Psoas muscle (tissue), 8 donors: Measurements from ENCODE around the gene CDC42BPB. TPM values are rescaled to one million over a fixed set of nuclear protein-coding genes. Genes with fewer than 3 reads are reported as not detected.

Experiments
- ATAC-seq, 4 donors: fragments of 200-7000 bp; cut with Tn5 transposase; one replicate each; pipeline ENCODE4 v1.9.1; 2020; ENCODE audit warnings: moderate library complexity in 3 of 4, mild to moderate bottlenecking in 2 of 4
- DNase-seq, 2 donors: peaks; one replicate each; pipeline ENCODE4 v3.0.0-alpha.2; 2020
- H3K27ac ChIP-seq: fragments of 200-600 bp; one replicate; pipeline ENCODE4 v1.8.0; 2022
- H3K27me3 ChIP-seq, 3 donors: fragments of 200-600 bp in 1 of 3; one replicate each; pipeline versions ENCODE4 v1.6.1 to v1.8.0; 2013 to 2022; ENCODE audit warnings: low read length in 2 of 3, mild to moderate bottlenecking in 2 of 3, moderate library complexity in 1 of 3; ENCODE audit not compliant: insufficient read depth in 3 of 3
- H3K36me3 ChIP-seq, 2 donors: fragments of 200-600 bp in 1 of 2; one replicate each; pipeline versions ENCODE4 v1.6.1 to v1.8.0; 2013 to 2022; ENCODE audit warnings: low read depth in 1 of 2, mild to moderate bottlenecking in 1 of 2, moderate library complexity in 1 of 2; ENCODE audit not compliant: insufficient read depth in 1 of 2
- H3K4me1 ChIP-seq: fragments of 200-600 bp; one replicate; pipeline ENCODE4 v1.8.0; 2022
- H3K4me3 ChIP-seq: fragments of 200-600 bp; one replicate; pipeline ENCODE4 v1.8.0; 2022; ENCODE audit warnings: mild to moderate bottlenecking
- H3K9me3 ChIP-seq: fragments of 200-600 bp; one replicate; pipeline ENCODE4 v1.8.0; 2022
- CTCF ChIP-seq: fragments of 200-600 bp; IDR thresholded peaks from one replicate; pipeline ENCODE4 v1.8.0; 2022; ENCODE audit warnings: antibody characterized with exemption
- WGBS, 3 donors: extraction: QIAGEN DNeasy Blood & Tissue Kit; methylation state at CpG; one replicate each; pipeline versions ENCODE4 v1.1.6 to v1.1.7; 2013; 5-methylcytosine and 5-hydroxymethylcytosine counted together
- intact Hi-C, 2 donors: fragments of 100-400 bp; cut with DNase I; formaldehyde crosslinking; loops; one replicate each; pipeline versions ENCODE4 v1.11.0 to v1.14.2; 2022
- polyA plus RNA-seq, 3 donors: library from polyadenylated mRNA; stranded (reverse); fragments of 200-250 nt; gene quantifications; one replicate each; pipeline ENCODE4 v1.2.3, GENCODE V29; 2013
- total RNA-seq, 4 donors: library from RNA; stranded (reverse); fragmentation: NEBNext Ultra II Directional in 2 of 4; extraction: Animal tissue kit (Norgen Biotek cat#: 25700) in 2 of 4; gene quantifications; one replicate each; pipeline versions ENCODE4 v1.2.1 to v1.2.4, GENCODE V29; 2021 to 2023
- donor health status: healthy with polysubstance abuse.
- donor health status: DM: no; HTN: no; CAD: no; lungs with moderate emphysema.
- donor health status: Bipolar disorder and iron deficiency.
- donor health status: healthy.
- donor health status: DM: yes; HTN: yes; CAD: no.
- donor health status: DM: no; HTN: no; CAD: no.
- donor health status: DM: no; HTN: no; CAD: no.
- donor health status: DM: yes; HTN: yes; CAD: no.

The CDC42BPB gene
- total and polyA plus RNA-seq, 7 donors = 20.2 to 57.4 (median 40.0) TPM

GRCh38 chr14:103030741-103031565 is 26.4 kb downstream of the CDC42BPB start:
- no peak for ATAC-seq
- no peaks in the 10 kb centered on the region for H3K36me3 ChIP-seq
- peaks cover 18% of the 10 kb centered on the region for H3K4me1 ChIP-seq

DNA sequence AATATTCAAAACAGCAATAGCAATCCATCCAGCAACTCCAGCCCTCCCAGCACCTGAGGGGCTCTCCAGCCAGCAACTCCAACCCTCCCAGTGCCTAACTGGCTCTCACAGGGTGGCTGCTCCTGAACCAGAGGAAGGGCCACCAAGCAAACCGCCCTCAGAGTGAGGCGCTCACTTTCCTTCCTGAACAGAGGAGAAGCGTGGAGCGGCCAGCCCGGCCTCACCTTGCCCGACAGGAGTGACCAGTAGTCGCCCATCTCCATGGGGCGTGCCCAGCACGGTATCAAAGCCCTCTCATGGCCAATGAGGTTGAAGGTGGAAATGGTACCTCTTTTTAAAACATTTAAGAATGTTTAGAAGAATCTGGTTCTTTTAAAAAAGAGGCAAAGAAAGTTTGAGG is 27.4 kb downstream of the CDC42BPB start:
- peaks cover 6% of the 10 kb centered on the region for H3K9me3 ChIP-seq
- intact Hi-C loops = no loop called here
- H3K27me3 ChIP-seq = no peaks in the 10 kb centered on the region
- DNase-seq (no peak), ATAC-seq (no peak)
- peaks cover 20% of the 10 kb centered on the region for H3K4me1 ChIP-seq
- H3K36me3 ChIP-seq = no peaks in the 10 kb centered on the region
- H3K4me3 ChIP-seq = no peak overlapping the region
- no peak for TF ChIP-seq CTCF
- WGBS, 3 donors = 96 to 99% (median 97%) methylated on average over 9 of the region's 9 CpGs
- H3K27ac ChIP-seq = no peak overlapping the region

More at GRCh38 chr14:103030741-103031565, 26.4 kb downstream of the CDC42BPB start:
- DNase-seq = no peak
- intact Hi-C loops = no loop called here
- H3K4me3 ChIP-seq = no peak overlapping the region
- no peak for TF ChIP-seq CTCF
- no peak overlapping the region for H3K27ac ChIP-seq
- H3K9me3 ChIP-seq = peaks cover 2% of the 10 kb centered on the region
- 71 to 82% (median 72%) methylated on average over 13 of the region's 13 CpGs for WGBS, 3 donors
- no peaks in the 10 kb centered on the region for H3K27me3 ChIP-seq

- Histone ChIP-seq H3K36me3 (no peaks in the 10 kb centered on the region), H3K27ac (no peak overlapping the region), H3K9me3 (peaks cover 6% of the 10 kb centered on the region), H3K27me3 (no peaks in the 10 kb centered on the region), H3K4me3 (no peak overlapping the region), H3K4me1 (peaks cover 32% of the 10 kb centered on the region)
- intact Hi-C loops = no loop called here
- no peak for TF ChIP-seq CTCF
- ATAC-seq (no peak), DNase-seq (no peak)
Measured at GRCh38 chr14:103028772-103029171, 28.6 kb downstream of the CDC42BPB start.

DNA sequence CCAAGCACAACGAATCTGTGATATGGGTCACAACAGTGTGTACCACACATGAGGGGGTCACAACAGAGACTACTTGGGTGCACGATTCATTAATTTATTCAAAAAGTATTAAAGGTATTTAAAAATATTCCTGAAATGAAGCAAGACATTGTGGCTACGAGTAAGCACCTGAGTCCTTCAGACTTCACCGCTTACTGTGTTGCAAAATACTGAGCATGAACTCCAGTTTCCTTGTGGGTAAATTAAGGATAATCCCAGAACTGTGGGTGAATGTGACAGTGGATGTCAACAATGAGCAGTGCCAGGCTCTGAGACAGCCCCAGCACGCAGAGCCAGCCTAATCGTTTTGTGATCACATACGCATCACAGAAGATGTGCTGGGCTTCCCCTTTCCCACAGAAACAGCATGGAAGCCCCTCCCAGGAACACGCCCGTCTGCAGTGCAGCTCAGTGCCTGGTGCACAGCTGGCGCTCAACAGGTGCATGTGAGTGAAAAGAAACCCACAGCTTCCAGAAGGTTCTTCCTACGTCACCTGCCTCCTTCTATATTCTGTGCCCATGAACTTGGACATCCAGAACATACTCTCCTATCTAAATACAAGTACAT is 29.1 kb downstream of the CDC42BPB start:
- DNase-seq = no peak
- no peak for TF ChIP-seq CTCF
- no peaks in the 10 kb centered on the region for H3K27me3 ChIP-seq
- H3K4me3 ChIP-seq = no peak overlapping the region
- peaks cover 6% of the 10 kb centered on the region for H3K9me3 ChIP-seq
- H3K36me3 ChIP-seq = no peaks in the 10 kb centered on the region
- intact Hi-C loops = no loop called here
- ATAC-seq = peak in 1 of 4 donors; percentile 14
- peaks cover 33% of the 10 kb centered on the region for H3K4me1 ChIP-seq
- no peak overlapping the region for H3K27ac ChIP-seq
- WGBS, 3 donors = 58 to 74% (median 59%) methylated on average over 11 of the region's 11 CpGs
